ENCODE results near the gene SNX8.
"Not testable (repeated sequence)": the region's sequence is repeated elsewhere in the genome, so short reads cannot be mapped to it uniquely, and the experiment has no call there.

The SNX8 gene

DNA sequence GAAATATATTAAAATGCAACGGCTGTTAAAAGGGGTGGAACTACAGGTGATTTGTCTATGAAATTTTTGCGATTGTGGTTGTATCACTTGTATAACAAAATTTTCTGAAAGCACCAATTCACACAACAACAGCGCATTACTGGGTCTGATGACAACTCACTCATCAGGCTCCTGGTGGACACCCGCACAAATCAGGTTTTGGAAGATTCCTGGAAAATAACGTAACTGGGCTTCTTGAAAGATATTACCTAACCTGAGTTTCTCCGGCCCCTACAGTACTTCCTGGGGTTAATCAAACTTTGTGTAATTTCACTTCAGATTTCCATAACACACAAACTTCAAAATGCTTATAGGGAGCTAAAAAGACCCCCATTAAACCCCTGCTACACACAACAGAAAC, 7.6 kb downstream of the SNX8 start:
- Histone ChIP-seq H3K4me1 (ENCODE audit: control insufficient read depth, low read length) (peaks cover 61% of the 10 kb centered on the region), H3K79me2 (ENCODE audit: control insufficient read depth, low read length) (peaks cover 71% of the 10 kb centered on the region), H3K36me3 (ENCODE audit: control insufficient read depth, low read length) (peaks cover 12% of the 10 kb centered on the region), H3K27ac (ENCODE audit: low read depth, low read length) (peak overlapping the region; percentile 75), H3K9me3 (ENCODE audit: control insufficient read depth, insufficient read depth, low read length) (no peaks in the 10 kb centered on the region), H4K20me1 (ENCODE audit: control insufficient read depth, insufficient read depth, low read depth, low read length) (no peaks in the 10 kb centered on the region), H3F3A (ENCODE audit: control insufficient read depth, insufficient read depth) (peaks cover 24% of the 10 kb centered on the region), H3K4me3 (ENCODE audit: low read length) (peak overlapping the region; percentile 82), H3K4me2 (ENCODE audit: low read length) (peak overlapping the region; percentile 94), H3K27me3 (ENCODE audit: control insufficient read depth, low read length) (no peaks in the 10 kb centered on the region), H3K9me2 (replicated peaks; ENCODE audit: control insufficient read depth, low read length) (no peaks in the 10 kb centered on the region)
- TF ChIP-seq, protein P1, sequence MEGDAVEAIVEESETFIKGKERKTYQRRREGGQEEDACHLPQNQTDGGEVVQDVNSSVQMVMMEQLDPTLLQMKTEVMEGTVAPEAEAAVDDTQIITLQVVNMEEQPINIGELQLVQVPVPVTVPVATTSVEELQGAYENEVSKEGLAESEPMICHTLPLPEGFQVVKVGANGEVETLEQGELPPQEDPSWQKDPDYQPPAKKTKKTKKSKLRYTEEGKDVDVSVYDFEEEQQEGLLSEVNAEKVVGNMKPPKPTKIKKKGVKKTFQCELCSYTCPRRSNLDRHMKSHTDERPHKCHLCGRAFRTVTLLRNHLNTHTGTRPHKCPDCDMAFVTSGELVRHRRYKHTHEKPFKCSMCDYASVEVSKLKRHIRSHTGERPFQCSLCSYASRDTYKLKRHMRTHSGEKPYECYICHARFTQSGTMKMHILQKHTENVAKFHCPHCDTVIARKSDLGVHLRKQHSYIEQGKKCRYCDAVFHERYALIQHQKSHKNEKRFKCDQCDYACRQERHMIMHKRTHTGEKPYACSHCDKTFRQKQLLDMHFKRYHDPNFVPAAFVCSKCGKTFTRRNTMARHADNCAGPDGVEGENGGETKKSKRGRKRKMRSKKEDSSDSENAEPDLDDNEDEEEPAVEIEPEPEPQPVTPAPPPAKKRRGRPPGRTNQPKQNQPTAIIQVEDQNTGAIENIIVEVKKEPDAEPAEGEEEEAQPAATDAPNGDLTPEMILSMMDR (IDR thresholded peaks at IDR 0.05; ENCODE audit: low read depth, low read length, poor library complexity, severe bottlenecking) = no peak
- TF ChIP-seq EZH2phosphoT487 (IDR thresholded peaks at IDR 0.05; ENCODE audit: borderline replicate concordance, low read length) = no peak

DNA sequence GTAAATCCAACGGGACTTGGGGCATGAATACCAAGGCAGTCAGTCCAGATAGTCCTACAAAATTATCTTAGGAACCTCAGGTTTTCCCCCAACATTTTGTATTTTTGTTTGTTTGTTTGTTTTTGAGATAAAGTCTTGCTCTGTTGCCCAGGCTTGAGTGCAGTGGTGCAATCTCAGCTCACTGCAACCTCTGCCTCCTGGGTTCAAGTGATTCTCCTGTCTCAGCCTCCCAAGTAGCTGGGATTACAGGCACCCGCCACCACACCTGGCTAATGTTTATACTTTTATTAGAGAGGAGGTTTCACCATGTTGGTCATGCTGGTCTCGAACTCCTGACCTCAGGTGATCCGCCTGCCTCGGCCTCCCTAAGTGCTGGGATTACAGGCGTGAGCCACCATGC, 9.0 kb downstream of the SNX8 start:
- peaks cover 61% of the 10 kb centered on the region for H3K4me1 ChIP-seq (ENCODE audit: control insufficient read depth, low read length)
- peaks cover 25% of the 10 kb centered on the region for H3F3A ChIP-seq (ENCODE audit: control insufficient read depth, insufficient read depth)
- H3K4me3 ChIP-seq (ENCODE audit: low read length); H3K9me3 ChIP-seq (ENCODE audit: control insufficient read depth, insufficient read depth, low read length); H3K9me2 ChIP-seq (replicated peaks; ENCODE audit: control insufficient read depth, low read length); H3K27me3 ChIP-seq (ENCODE audit: control insufficient read depth, low read length); H4K20me1 ChIP-seq (ENCODE audit: control insufficient read depth, insufficient read depth, low read depth, low read length); H3K27ac ChIP-seq (ENCODE audit: low read depth, low read length); H3K4me2 ChIP-seq (ENCODE audit: low read length): not testable (repeated sequence)
- peaks cover 12% of the 10 kb centered on the region for H3K36me3 ChIP-seq (ENCODE audit: control insufficient read depth, low read length)
- peaks cover 71% of the 10 kb centered on the region for H3K79me2 ChIP-seq (ENCODE audit: control insufficient read depth, low read length)

DNA sequence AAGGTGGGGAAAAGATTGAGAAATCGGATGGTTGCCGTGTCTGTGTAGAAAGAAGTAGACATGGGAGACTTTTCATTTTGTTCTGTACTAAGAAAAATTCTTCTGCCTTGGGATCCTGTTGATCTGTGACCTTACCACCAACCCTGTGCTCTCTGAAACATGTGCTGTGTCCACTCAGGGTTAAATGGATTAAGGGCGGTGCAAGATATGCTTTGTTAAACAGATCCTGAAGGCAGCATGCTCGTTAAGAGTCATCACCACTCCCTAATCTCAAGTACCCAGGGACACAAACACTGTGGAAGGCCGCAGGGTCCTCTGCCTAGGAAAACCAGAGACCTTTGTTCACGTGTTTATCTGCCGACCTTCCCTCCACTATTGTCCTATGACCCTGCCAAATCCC, 10.7 kb downstream of the SNX8 start:
- not testable (repeated sequence) for H3K9me2 ChIP-seq (replicated peaks; ENCODE audit: control insufficient read depth, low read length); H3K27me3 ChIP-seq (ENCODE audit: control insufficient read depth, low read length); H4K20me1 ChIP-seq (ENCODE audit: control insufficient read depth, insufficient read depth, low read depth, low read length); H3K9me3 ChIP-seq (ENCODE audit: control insufficient read depth, insufficient read depth, low read length); H3K4me3 ChIP-seq (ENCODE audit: low read length); H3K36me3 ChIP-seq (ENCODE audit: control insufficient read depth, low read length); H3K27ac ChIP-seq (ENCODE audit: low read depth, low read length); H3K4me2 ChIP-seq (ENCODE audit: low read length)
- Histone ChIP-seq H3K79me2 (ENCODE audit: control insufficient read depth, low read length) (peaks cover 72% of the 10 kb centered on the region), H3F3A (ENCODE audit: control insufficient read depth, insufficient read depth) (peaks cover 27% of the 10 kb centered on the region), H3K4me1 (ENCODE audit: control insufficient read depth, low read length) (peaks cover 65% of the 10 kb centered on the region)

- not testable (repeated sequence) for H3K4me3 ChIP-seq (ENCODE audit: low read length); H3K9me2 ChIP-seq (replicated peaks; ENCODE audit: control insufficient read depth, low read length); H3K9me3 ChIP-seq (ENCODE audit: control insufficient read depth, insufficient read depth, low read length)
Measured at GRCh38 chr7:2302743-2303397, 11.4 kb downstream of the SNX8 start.

DNA sequence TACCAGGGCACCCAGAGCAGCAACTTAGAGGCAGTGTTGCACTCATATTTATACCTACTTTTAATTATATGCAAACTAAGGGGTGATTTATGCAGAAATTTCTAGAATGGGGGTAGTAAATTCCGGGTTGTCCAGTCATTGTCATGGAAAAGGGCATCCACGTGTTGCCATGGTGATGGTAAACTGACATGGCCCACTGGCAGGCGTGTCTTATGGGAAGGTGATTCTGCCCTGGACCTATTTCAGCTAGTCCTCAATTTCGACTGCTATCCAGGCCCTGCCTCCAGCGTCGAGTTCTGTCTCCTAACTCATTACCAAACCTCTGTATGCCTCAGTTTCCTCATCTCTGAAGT, 12.8 kb downstream of the SNX8 start:
- Histone ChIP-seq H3K27me3 (ENCODE audit: control insufficient read depth, low read length) (no peaks in the 10 kb centered on the region), H3K4me3 (ENCODE audit: low read length) (0 out of 2 replicates have a peak overlapping the region, but pooled peaks have one; percentile 6), H4K20me1 (ENCODE audit: control insufficient read depth, insufficient read depth, low read depth, low read length) (no peaks in the 10 kb centered on the region), H3F3A (ENCODE audit: control insufficient read depth, insufficient read depth) (peaks cover 20% of the 10 kb centered on the region), H3K4me1 (ENCODE audit: control insufficient read depth, low read length) (peaks cover 68% of the 10 kb centered on the region), H3K27ac (ENCODE audit: low read depth, low read length) (peak overlapping the region; percentile 6; the same call in 1 of the 2 replicates), H3K9me2 (replicated peaks; ENCODE audit: control insufficient read depth, low read length) (no peaks in the 10 kb centered on the region), H3K79me2 (ENCODE audit: control insufficient read depth, low read length) (peaks cover 71% of the 10 kb centered on the region), H3K4me2 (ENCODE audit: low read length) (peak overlapping the region; percentile 78), H3K36me3 (ENCODE audit: control insufficient read depth, low read length) (no peaks in the 10 kb centered on the region), H3K9me3 (ENCODE audit: control insufficient read depth, insufficient read depth, low read length) (0 out of 2 replicates have a peak, but pooled peaks cover 2% of the 10 kb centered on the region)
- TF ChIP-seq, protein P1 (IDR thresholded peaks at IDR 0.05; ENCODE audit: low read depth, low read length, poor library complexity, severe bottlenecking) = no peak
- no peak for TF ChIP-seq EZH2phosphoT487 (IDR thresholded peaks at IDR 0.05; ENCODE audit: borderline replicate concordance, low read length)

More at GRCh38 chr7:2302743-2303397, 11.4 kb downstream of the SNX8 start:
- H3K79me2 ChIP-seq (ENCODE audit: control insufficient read depth, low read length) = peaks cover 74% of the 10 kb centered on the region
- not testable (repeated sequence) for H3K27ac ChIP-seq (ENCODE audit: low read depth, low read length); H3K27me3 ChIP-seq (ENCODE audit: control insufficient read depth, low read length); H3K4me2 ChIP-seq (ENCODE audit: low read length); H3K36me3 ChIP-seq (ENCODE audit: control insufficient read depth, low read length); H4K20me1 ChIP-seq (ENCODE audit: control insufficient read depth, insufficient read depth, low read depth, low read length)
- peaks cover 67% of the 10 kb centered on the region for H3K4me1 ChIP-seq (ENCODE audit: control insufficient read depth, low read length)
- H3F3A ChIP-seq (ENCODE audit: control insufficient read depth, insufficient read depth) = peaks cover 23% of the 10 kb centered on the region
